ENCODE data around the gene PLEKHD1. TPM values are rescaled to one million over a fixed set of nuclear protein-coding genes. Genes with fewer than 3 reads are reported as not detected.

PLEKHD1 gene
- total and polyA plus RNA-seq, 9 of the 15 experiments (the other 6 are each of a cell fraction or from before 2014, with no cell fraction given) = not detected

DNA sequence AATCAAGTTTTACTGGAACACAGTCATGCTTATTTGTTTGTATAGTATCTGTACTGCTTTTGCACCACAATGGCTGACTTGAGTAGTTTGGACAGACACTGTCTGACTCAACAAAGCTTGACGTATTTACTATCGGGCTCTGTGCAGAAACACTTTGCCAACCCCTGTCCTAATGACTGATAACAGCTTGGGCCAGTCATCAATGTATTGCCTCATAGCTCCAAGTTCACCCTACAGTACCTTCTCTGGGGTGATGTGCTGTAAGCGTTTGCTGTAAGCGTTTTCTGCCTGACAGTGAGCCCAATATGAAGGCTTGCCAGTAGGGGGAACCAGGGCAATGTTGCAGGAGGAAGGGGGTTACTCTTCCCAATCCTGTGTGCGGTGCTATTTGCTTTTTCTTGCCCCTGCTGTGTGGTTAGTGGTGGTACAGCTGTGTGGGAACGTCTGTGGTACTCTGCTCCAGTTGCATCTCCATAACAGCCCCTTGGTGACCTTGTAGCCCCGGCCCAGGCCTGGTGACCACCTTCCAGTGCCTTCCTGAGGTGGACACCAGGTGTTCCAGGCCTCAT is 95.6 kb downstream of the PLEKHD1 start (continued):
- TF ChIP-seq HSF4 (CRISPR knock-in tag; IDR thresholded peaks at IDR 0.05; ENCODE audit: borderline replicate concordance) = no peak
- TF ChIP-seq DDX20 (tag; IDR thresholded peaks at IDR 0.05; ENCODE audit: low read depth) = no peak
- TF ChIP-seq, protein P1, sequence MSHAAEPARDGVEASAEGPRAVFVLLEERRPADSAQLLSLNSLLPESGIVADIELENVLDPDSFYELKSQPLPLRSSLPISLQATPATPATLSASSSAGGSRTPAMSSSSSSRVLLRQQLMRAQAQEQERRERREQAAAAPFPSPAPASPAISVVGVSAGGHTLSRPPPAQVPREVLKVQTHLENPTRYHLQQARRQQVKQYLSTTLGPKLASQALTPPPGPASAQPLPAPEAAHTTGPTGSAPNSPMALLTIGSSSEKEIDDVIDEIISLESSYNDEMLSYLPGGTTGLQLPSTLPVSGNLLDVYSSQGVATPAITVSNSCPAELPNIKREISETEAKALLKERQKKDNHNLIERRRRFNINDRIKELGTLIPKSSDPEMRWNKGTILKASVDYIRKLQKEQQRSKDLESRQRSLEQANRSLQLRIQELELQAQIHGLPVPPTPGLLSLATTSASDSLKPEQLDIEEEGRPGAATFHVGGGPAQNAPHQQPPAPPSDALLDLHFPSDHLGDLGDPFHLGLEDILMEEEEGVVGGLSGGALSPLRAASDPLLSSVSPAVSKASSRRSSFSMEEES (CRISPR knock-in tag; IDR thresholded peaks at IDR 0.05) = no peak
- TF ChIP-seq SMAD2 (IDR thresholded peaks at IDR 0.05; ENCODE audit: low read depth, low read length) = no peak
- TF ChIP-seq, protein P2, sequence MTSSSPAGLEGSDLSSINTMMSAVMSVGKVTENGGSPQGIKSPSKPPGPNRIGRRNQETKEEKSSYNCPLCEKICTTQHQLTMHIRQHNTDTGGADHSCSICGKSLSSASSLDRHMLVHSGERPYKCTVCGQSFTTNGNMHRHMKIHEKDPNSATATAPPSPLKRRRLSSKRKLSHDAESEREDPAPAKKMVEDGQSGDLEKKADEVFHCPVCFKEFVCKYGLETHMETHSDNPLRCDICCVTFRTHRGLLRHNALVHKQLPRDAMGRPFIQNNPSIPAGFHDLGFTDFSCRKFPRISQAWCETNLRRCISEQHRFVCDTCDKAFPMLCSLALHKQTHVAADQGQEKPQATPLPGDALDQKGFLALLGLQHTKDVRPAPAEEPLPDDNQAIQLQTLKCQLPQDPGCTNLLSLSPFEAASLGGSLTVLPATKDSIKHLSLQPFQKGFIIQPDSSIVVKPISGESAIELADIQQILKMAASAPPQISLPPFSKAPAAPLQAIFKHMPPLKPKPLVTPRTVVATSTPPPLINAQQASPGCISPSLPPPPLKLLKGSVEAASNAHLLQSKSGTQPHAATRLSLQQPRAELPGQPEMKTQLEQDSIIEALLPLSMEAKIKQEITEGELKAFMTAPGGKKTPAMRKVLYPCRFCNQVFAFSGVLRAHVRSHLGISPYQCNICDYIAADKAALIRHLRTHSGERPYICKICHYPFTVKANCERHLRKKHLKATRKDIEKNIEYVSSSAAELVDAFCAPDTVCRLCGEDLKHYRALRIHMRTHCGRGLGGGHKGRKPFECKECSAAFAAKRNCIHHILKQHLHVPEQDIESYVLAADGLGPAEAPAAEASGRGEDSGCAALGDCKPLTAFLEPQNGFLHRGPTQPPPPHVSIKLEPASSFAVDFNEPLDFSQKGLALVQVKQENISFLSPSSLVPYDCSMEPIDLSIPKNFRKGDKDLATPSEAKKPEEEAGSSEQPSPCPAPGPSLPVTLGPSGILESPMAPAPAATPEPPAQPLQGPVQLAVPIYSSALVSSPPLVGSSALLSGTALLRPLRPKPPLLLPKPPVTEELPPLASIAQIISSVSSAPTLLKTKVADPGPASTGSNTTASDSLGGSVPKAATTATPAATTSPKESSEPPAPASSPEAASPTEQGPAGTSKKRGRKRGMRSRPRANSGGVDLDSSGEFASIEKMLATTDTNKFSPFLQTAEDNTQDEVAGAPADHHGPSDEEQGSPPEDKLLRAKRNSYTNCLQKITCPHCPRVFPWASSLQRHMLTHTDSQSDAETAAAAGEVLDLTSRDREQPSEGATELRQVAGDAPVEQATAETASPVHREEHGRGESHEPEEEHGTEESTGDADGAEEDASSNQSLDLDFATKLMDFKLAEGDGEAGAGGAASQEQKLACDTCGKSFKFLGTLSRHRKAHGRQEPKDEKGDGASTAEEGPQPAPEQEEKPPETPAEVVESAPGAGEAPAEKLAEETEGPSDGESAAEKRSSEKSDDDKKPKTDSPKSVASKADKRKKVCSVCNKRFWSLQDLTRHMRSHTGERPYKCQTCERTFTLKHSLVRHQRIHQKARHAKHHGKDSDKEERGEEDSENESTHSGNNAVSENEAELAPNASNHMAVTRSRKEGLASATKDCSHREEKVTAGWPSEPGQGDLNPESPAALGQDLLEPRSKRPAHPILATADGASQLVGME (CRISPR knock-in tag; IDR thresholded peaks at IDR 0.05) = no peak
- no peak for TF ChIP-seq ZNF830 (CRISPR knock-in tag; IDR thresholded peaks at IDR 0.05)
- TF ChIP-seq CTBP1 (IDR thresholded peaks at IDR 0.05; ENCODE audit: borderline replicate concordance) = peak; percentile 38; the same call in 1 of the 2 replicates
- no peak for TF ChIP-seq FIP1L1 (IDR thresholded peaks at IDR 0.05; ENCODE audit: low read depth, low read length, poor library complexity, severe bottlenecking)
- TF ChIP-seq, protein P3, sequence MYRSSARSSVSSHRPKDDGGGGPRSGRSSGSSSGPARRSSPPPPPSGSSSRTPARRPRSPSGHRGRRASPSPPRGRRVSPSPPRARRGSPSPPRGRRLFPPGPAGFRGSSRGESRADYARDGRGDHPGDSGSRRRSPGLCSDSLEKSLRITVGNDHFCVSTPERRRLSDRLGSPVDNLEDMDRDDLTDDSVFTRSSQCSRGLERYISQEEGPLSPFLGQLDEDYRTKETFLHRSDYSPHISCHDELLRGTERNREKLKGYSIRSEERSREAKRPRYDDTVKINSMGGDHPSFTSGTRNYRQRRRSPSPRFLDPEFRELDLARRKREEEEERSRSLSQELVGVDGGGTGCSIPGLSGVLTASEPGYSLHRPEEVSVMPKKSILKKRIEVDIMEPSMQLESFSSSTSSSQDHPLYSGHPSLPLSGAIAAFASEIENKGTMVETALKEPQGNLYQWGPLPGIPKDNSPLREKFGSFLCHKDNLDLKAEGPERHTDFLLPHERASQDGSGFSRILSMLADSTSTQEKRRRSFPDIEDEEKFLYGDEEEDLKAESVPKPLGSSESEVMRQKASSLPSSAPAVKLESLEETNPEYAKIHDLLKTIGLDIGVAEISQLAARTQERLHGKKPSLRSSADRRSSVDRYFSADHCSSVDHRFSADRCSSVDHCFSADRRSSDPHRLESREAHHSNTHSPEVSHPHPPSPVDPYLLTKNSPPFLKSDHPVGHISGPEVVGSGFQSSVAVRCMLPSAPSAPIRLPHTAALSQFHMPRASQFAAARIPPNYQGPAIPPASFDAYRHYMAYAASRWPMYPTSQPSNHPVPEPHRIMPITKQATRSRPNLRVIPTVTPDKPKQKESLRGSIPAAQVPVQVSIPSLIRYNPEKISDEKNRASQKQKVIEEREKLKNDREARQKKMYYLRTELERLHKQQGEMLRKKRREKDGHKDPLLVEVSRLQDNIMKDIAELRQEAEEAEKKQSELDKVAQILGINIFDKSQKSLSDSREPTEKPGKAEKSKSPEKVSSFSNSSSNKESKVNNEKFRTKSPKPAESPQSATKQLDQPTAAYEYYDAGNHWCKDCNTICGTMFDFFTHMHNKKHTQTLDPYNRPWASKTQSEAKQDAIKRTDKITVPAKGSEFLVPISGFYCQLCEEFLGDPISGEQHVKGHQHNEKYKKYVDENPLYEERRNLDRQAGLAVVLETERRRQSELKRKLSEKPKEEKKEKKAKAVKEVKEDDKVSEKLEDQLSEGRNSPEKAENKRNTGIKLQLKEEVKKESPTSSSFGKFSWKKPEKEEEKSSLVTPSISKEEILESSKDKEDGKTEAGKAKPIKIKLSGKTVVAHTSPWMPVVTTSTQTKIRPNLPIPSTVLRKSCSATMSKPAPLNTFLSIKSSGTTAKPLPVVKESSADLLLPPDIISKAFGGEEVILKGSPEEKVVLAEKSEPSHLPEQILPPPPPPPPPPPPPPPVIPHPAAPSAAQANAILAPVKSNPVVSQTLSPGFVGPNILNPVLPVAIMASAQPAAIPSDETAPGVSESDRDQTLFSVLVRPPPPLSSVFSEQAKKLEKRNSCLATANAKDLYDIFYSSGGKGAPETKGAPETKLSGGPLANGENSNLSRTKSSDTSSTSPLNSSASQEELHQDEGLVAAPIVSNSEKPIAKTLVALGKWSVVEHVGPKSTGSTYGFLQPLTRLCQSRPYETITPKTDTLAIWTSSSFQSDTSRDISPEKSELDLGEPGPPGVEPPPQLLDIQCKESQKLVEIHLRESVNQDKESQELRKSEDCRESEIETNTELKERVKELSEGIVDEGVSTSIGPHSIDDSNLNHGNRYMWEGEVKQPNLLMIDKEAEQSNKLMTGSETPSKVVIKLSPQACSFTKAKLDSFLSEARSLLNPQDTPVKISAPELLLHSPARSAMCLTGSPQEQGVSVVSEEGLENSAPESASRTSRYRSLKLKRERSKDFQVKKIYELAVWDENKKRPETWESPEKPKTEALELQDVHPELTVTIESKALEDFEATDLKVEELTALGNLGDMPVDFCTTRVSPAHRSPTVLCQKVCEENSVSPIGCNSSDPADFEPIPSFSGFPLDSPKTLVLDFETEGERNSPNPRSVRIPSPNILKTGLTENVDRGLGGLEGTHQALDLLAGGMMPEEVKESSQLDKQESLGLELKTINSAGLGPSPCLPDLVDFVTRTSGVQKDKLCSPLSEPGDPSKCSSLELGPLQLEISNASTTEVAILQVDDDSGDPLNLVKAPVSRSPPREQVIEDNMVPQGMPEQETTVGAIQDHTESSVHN (IDR thresholded peaks at IDR 0.05; ENCODE audit: borderline replicate concordance in 1 of 2, low read depth in 1 of 2) = no peak
- no peak for TF ChIP-seq CHD4 (IDR thresholded peaks at IDR 0.05; ENCODE audit: insufficient read depth, insufficient replicate concordance, low read depth, low read length, poor library complexity, severe bottlenecking)
- peak; percentile 75 for TF ChIP-seq ARID1B (IDR thresholded peaks at IDR 0.05)

Data from K562 (cell line).